Measurements from ENCODE around the gene SESN1. TPM values are rescaled to one million over a fixed set of nuclear protein-coding genes. Genes with fewer than 3 reads are reported as not detected.

SESN1 gene
- total RNA-seq, 1 experiment from 2014 or later = 30.2 TPM

DNA sequence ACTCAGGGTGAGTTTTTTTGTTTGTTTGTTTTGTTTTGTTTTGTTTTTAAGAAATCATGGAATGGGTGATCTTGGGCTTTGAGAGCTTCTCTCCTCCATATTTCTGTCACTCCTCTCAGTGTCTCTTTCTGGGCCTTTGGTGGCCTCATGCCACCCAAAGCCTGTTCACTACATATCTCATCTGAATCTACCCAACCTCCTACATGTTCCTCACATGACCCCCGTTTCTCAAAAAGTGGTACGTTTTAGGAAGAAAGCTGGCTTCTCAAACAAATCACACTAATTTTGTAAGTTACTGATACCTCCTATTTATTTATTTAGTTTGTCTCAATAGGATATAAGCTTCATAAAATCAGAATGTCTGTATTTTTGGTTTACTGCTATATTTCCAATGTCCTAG, 80.0 kb downstream of the SESN1 start (continued):
- TF ChIP-seq ZNF512 (CRISPR knock-in tag; IDR thresholded peaks at IDR 0.05; ENCODE audit: borderline replicate concordance) (no peak), CREB1 (CRISPR knock-in tag; IDR thresholded peaks at IDR 0.05) (no peak), MLX (CRISPR knock-in tag; IDR thresholded peaks at IDR 0.05) (no peak), FOXP1 (CRISPR knock-in tag; IDR thresholded peaks at IDR 0.05; ENCODE audit: borderline replicate concordance) (no peak)
- TF ChIP-seq, protein P1, sequence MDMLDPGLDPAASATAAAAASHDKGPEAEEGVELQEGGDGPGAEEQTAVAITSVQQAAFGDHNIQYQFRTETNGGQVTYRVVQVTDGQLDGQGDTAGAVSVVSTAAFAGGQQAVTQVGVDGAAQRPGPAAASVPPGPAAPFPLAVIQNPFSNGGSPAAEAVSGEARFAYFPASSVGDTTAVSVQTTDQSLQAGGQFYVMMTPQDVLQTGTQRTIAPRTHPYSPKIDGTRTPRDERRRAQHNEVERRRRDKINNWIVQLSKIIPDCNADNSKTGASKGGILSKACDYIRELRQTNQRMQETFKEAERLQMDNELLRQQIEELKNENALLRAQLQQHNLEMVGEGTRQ (CRISPR knock-in tag; IDR thresholded peaks at IDR 0.05) = no peak

GRCh38 chr6:109013656-109014305, 80.9 kb downstream of the SESN1 start:
- H3K27me3 Mint-ChIP-seq (ENCODE audit: low read depth) = no peaks in the 10 kb centered on the region
- no peak overlapping the region for H3K27ac Mint-ChIP-seq
- H3K9me3 Mint-ChIP-seq = no peaks in the 10 kb centered on the region
- CTCF ChIA-PET = no interaction called here
- POLR2A ChIA-PET = no interaction called here
- H3K36me3 Mint-ChIP-seq = no peaks in the 10 kb centered on the region
- no peak for DNase-seq (ENCODE audit: low spot score)
- no peak for TF ChIP-seq CBFB (CRISPR knock-in tag; IDR thresholded peaks at IDR 0.05; ENCODE audit: low read depth)
- no peak for TF ChIP-seq ZNF396 (CRISPR knock-in tag; IDR thresholded peaks at IDR 0.05; ENCODE audit: borderline replicate concordance)
- TF ChIP-seq ZNF263 (CRISPR knock-in tag; IDR thresholded peaks at IDR 0.05; ENCODE audit: low read depth) = no peak
- no peak for TF ChIP-seq STAT6 (CRISPR knock-in tag; conservative IDR thresholded peaks at IDR 0.05; ENCODE audit: low read depth)
- no peak for TF ChIP-seq JAZF1 (CRISPR knock-in tag; IDR thresholded peaks at IDR 0.05)
- no peak for TF ChIP-seq ZNF232 (CRISPR knock-in tag; IDR thresholded peaks at IDR 0.05)
- TF ChIP-seq, protein P2, sequence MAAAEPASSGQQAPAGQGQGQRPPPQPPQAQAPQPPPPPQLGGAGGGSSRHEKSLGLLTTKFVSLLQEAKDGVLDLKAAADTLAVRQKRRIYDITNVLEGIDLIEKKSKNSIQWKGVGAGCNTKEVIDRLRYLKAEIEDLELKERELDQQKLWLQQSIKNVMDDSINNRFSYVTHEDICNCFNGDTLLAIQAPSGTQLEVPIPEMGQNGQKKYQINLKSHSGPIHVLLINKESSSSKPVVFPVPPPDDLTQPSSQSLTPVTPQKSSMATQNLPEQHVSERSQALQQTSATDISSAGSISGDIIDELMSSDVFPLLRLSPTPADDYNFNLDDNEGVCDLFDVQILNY (CRISPR knock-in tag; IDR thresholded peaks at IDR 0.05) = no peak
- TF ChIP-seq FOXJ3 (CRISPR knock-in tag; IDR thresholded peaks at IDR 0.05; ENCODE audit: borderline replicate concordance) = no peak
- TF ChIP-seq ZNF138 (CRISPR knock-in tag; conservative IDR thresholded peaks at IDR 0.05) = no peak
- TF ChIP-seq ERG (CRISPR knock-in tag; IDR thresholded peaks at IDR 0.05) = no peak
- no peak for TF ChIP-seq USF1 (CRISPR knock-in tag; IDR thresholded peaks at IDR 0.05)
- peaks cover 10% of the 10 kb centered on the region for H3K4me1 Mint-ChIP-seq
- H3K4me3 Mint-ChIP-seq = no peak overlapping the region
- no peak for ATAC-seq
